H1 (cell line): ENCODE measurements around the gene CDKN3. TPM values are rescaled to one million over a fixed set of nuclear protein-coding genes. Genes with fewer than 3 reads are reported as not detected.

ENCODE experiments used
- CTCF ChIA-PET: fragments of 300-600 bp; sonication (Branson Sonifier 250); formaldehyde crosslinking; loops from one replicate; lab custom pipeline; 2021; ENCODE audit not compliant: partially characterized antibody; lab: Charles Lee
- POLR2A ChIA-PET: fragments of 300-600 bp; sonication (Branson Sonifier 250); formaldehyde crosslinking; loops from one replicate; lab custom pipeline; 2021; ENCODE audit warnings: inconsistent platforms; ENCODE audit not compliant: partially characterized antibody; lab: Charles Lee
- DNase-seq, 2 experiments: peaks; one replicate each; pipeline versions ENCODE4 v3.0.0 to v3.0.0-alpha.2; 2010 to 2022; ENCODE audit warnings: low spot score in 2 of 2, low read depth in 1 of 2, mixed read lengths in 1 of 2
- FAIRE-seq: peaks from 2 replicates; lab custom pipeline; 2011; peaks lifted over from hg19 to GRCh38; lab: Jason Lieb, UNC
- H2AFZ ChIP-seq: 2 replicates; pipeline ENCODE4 v1.8.1; 2012; ENCODE audit warnings: low read length, inconsistent platforms
- H2AK5ac ChIP-seq: 2 replicates; pipeline ENCODE4 v1.6.1; 2013; ENCODE audit warnings: low read depth, low read length
- H2BK120ac ChIP-seq: replicated peaks from 2 replicates; pipeline ENCODE3; 2013; ENCODE audit warnings: low read depth, low read length, inconsistent platforms
- H2BK12ac ChIP-seq: 2 replicates; pipeline ENCODE4 v1.6.1; 2013; ENCODE audit warnings: low read depth, low read length
- H2BK15ac ChIP-seq: 2 replicates; pipeline ENCODE4 v1.6.1; 2013; ENCODE audit warnings: low read length
- H2BK20ac ChIP-seq: 2 replicates; pipeline ENCODE4 v1.6.1; 2013; ENCODE audit warnings: low read length
- H2BK5ac ChIP-seq: 2 replicates; pipeline ENCODE4 v1.6.1; 2013; ENCODE audit warnings: low read depth, low read length
- H3K14ac ChIP-seq: 2 replicates; pipeline ENCODE4 v1.6.1; 2013; ENCODE audit warnings: inconsistent platforms; ENCODE audit not compliant: insufficient read length
- H3K18ac ChIP-seq: 2 replicates; pipeline ENCODE4 v1.6.1; 2013; ENCODE audit warnings: low read length; ENCODE audit errors: extremely low read depth
- H3K23ac ChIP-seq: 2 replicates; pipeline ENCODE4 v1.6.1; 2013; ENCODE audit warnings: inconsistent platforms; ENCODE audit not compliant: insufficient read length
- H3K23me2 ChIP-seq: 2 replicates; pipeline ENCODE4 v1.6.1; 2013; ENCODE audit warnings: low read depth, low read length
- H3K27ac ChIP-seq: 2 replicates; pipeline ENCODE4 v1.6.1; 2011; ENCODE audit warnings: low read depth, low read length, inconsistent platforms
- H3K27me3 ChIP-seq, 4 experiments: replicated peaks in 1 of 4; 1 replicate in 1 of 4; 2 replicates in 3 of 4; pipeline versions ENCODE4 v1.6.1 to v1.8.1; 2011 to 2013; ENCODE audit warnings: low read length in 3 of 4, mild to moderate bottlenecking in 3 of 4, inconsistent platforms in 2 of 4, mixed read lengths in 2 of 4, moderate library complexity in 1 of 4; ENCODE audit not compliant: control insufficient read depth in 3 of 4, insufficient read depth in 3 of 4; ENCODE audit errors: extremely low read depth in 1 of 4
- H3K36me3 ChIP-seq, 4 experiments: 2 replicates each; pipeline versions ENCODE4 v1.6.1 to v1.8.1; 2011 to 2013; ENCODE audit warnings: mild to moderate bottlenecking in 4 of 4, low read length in 3 of 4, moderate library complexity in 2 of 4, control low read depth in 1 of 4, inconsistent platforms in 1 of 4; ENCODE audit not compliant: insufficient read depth in 4 of 4, control insufficient read depth in 2 of 4
- H3K4ac ChIP-seq: replicated peaks from 2 replicates; pipeline ENCODE3; 2013; ENCODE audit warnings: low read length, low read depth, mixed read lengths, inconsistent platforms; ENCODE audit not compliant: insufficient read length
- H3K4me1 ChIP-seq, 4 experiments: replicated peaks in 1 of 4; 1 replicate in 1 of 4; 2 replicates in 3 of 4; pipeline versions ENCODE4 v1.6.1 to v1.8.1; 2011 to 2013; ENCODE audit warnings: low read length in 3 of 4, inconsistent platforms in 2 of 4, mixed read lengths in 1 of 4; ENCODE audit not compliant: insufficient read depth in 4 of 4, control insufficient read depth in 3 of 4
- H3K4me2 ChIP-seq, 2 experiments: 2 replicates each; pipeline versions ENCODE4 v1.6.1 to v1.8.1; 2011 to 2013; ENCODE audit warnings: low read depth in 2 of 2, low read length in 2 of 2, control low read depth in 1 of 2, inconsistent platforms in 1 of 2, mild to moderate bottlenecking in 1 of 2; ENCODE audit not compliant: insufficient read depth in 1 of 2
- H3K4me3 ChIP-seq, 4 experiments: fragments of 200-600, 300-600 bp in 1 of 4; sonication (generic), shearing (Covaris generic), sonication (Bioruptor Twin) in 1 of 4; 2 replicates each; pipeline versions ENCODE4 v1.5.1 to v1.8.1; 2011 to 2016; ENCODE audit warnings: low read length in 4 of 4, low read depth in 3 of 4, control low read depth in 2 of 4, inconsistent platforms in 2 of 4, mild to moderate bottlenecking in 2 of 4, mixed read lengths in 1 of 4, moderate library complexity in 1 of 4; ENCODE audit not compliant: insufficient read depth in 2 of 4; ENCODE audit errors: extremely low read depth in 1 of 4
- H3K56ac ChIP-seq: replicated peaks from 2 replicates; pipeline ENCODE3; 2013; ENCODE audit warnings: low read depth, mild to moderate bottlenecking, mixed read lengths, low read length, inconsistent platforms; ENCODE audit not compliant: insufficient read length
- H3K79me1 ChIP-seq: 2 replicates; pipeline ENCODE4 v1.6.1; 2013; ENCODE audit warnings: low read depth, low read length, control low read depth
- H3K79me2 ChIP-seq, 2 experiments: 2 replicates each; pipeline versions ENCODE4 v1.6.1 to v1.8.1; 2012 to 2013; ENCODE audit warnings: low read length in 2 of 2, mild to moderate bottlenecking in 2 of 2, inconsistent platforms in 1 of 2; ENCODE audit not compliant: insufficient read depth in 2 of 2, control insufficient read depth in 1 of 2
- H3K9ac ChIP-seq, 4 experiments: replicated peaks in 1 of 4; 1 replicate in 1 of 4; 2 replicates in 3 of 4; pipeline versions ENCODE4 v1.6.1 to v1.8.1; 2011 to 2013; ENCODE audit warnings: low read depth in 3 of 4, low read length in 3 of 4, control low read depth in 2 of 4, mild to moderate bottlenecking in 2 of 4, moderate library complexity in 2 of 4, inconsistent platforms in 1 of 4; ENCODE audit errors: extremely low read depth in 1 of 4
- H3K9me3 ChIP-seq, 2 experiments: 2 replicates each; pipeline versions ENCODE4 v1.6.1 to v1.8.1; 2012 to 2013; ENCODE audit warnings: mild to moderate bottlenecking in 2 of 2, moderate library complexity in 2 of 2, control low read depth in 1 of 2, inconsistent platforms in 1 of 2, low read depth in 1 of 2, low read length in 1 of 2, mixed read lengths in 1 of 2; ENCODE audit not compliant: insufficient read depth in 2 of 2
- H4K20me1 ChIP-seq, 2 experiments: replicated peaks in 1 of 2; 2 replicates each; pipeline versions ENCODE3 to v1.8.1; 2011 to 2013; ENCODE audit warnings: inconsistent platforms in 2 of 2, low read length in 2 of 2, mild to moderate bottlenecking in 1 of 2; ENCODE audit not compliant: insufficient read depth in 2 of 2, control insufficient read depth in 1 of 2
- H4K5ac ChIP-seq: 2 replicates; pipeline ENCODE4 v1.6.1; 2013; ENCODE audit warnings: low read length, low read depth, mixed read lengths, inconsistent platforms; ENCODE audit not compliant: insufficient read length
- H4K8ac ChIP-seq: 2 replicates; pipeline ENCODE4 v1.8.0; 2013; ENCODE audit warnings: mild to moderate bottlenecking, moderate library complexity, low read length, inconsistent platforms; ENCODE audit not compliant: insufficient read depth; ENCODE audit errors: extremely low read depth
- H4K91ac ChIP-seq: replicated peaks from 2 replicates; pipeline ENCODE3; 2013; ENCODE audit warnings: low read length, mixed read lengths, inconsistent platforms; ENCODE audit not compliant: insufficient read length
- ASH2L ChIP-seq: fragments of 200-600, 300-600 bp; sonication (generic); IDR thresholded peaks from one replicate; pipeline ENCODE4 v1.7.1; 2017; ENCODE audit warnings: low read length
- BRCA1 ChIP-seq: IDR thresholded peaks from 2 replicates; pipeline ENCODE4 v1.6.1; 2012; ENCODE audit warnings: low read depth, low read length, improper control_type of control experiment
- CHD1 ChIP-seq: IDR thresholded peaks from 2 replicates; pipeline ENCODE4 v1.6.1; 2012; ENCODE audit warnings: low read depth, low read length, improper control_type of control experiment
- CHD2 ChIP-seq: IDR thresholded peaks from 2 replicates; pipeline ENCODE4 v1.6.1; 2012; ENCODE audit warnings: low read length, improper control_type of control experiment
- CREB1 ChIP-seq: IDR thresholded peaks from 2 replicates; pipeline ENCODE4 v1.6.1; 2012; ENCODE audit warnings: inconsistent platforms
- EP300 ChIP-seq, 2 experiments: IDR thresholded peaks; 1 replicate in 1 of 2; 2 replicates in 1 of 2; pipeline ENCODE4 v1.6.1; 2011 to 2012; ENCODE audit warnings: low read depth in 2 of 2, low read length in 2 of 2, mild to moderate bottlenecking in 2 of 2, borderline replicate concordance in 1 of 2, inconsistent platforms in 1 of 2, moderate library complexity in 1 of 2
- HDAC6 ChIP-seq: IDR thresholded peaks from one replicate; pipeline ENCODE4 v1.7.1; 2012; ENCODE audit warnings: low read depth, mild to moderate bottlenecking, inconsistent platforms, low read length, moderate library complexity
- PHF8 ChIP-seq: fragments of 200-600 bp; sonication (generic); conservative IDR thresholded peaks from 2 replicates; pipeline ENCODE4 v1.7.1; 2012; ENCODE audit warnings: low read depth, mild to moderate bottlenecking, inconsistent platforms, low read length, moderate library complexity
- RAD21 ChIP-seq, 2 experiments: IDR thresholded peaks in 1 of 2; conservative IDR thresholded peaks in 1 of 2; 2 replicates each; pipeline ENCODE4 v1.6.1; 2011; ENCODE audit warnings: low read depth in 2 of 2, low read length in 2 of 2, improper control_type of control experiment in 1 of 2, inconsistent platforms in 1 of 2, mild to moderate bottlenecking in 1 of 2, moderate library complexity in 1 of 2
- RFX5 ChIP-seq: IDR thresholded peaks from 2 replicates; pipeline ENCODE4 v1.6.1; 2011; ENCODE audit warnings: low read depth, low read length, improper control_type of control experiment, borderline replicate concordance
- SP1 ChIP-seq: IDR thresholded peaks from 2 replicates; pipeline ENCODE4 v1.6.1; 2011; ENCODE audit warnings: low read depth, low read length
- SUZ12 ChIP-seq: fragments of 200-600 bp; sonication (generic); IDR thresholded peaks from 2 replicates; pipeline ENCODE4 v1.6.1; 2012; ENCODE audit warnings: mild to moderate bottlenecking, inconsistent platforms, low read length, moderate library complexity, mixed read lengths
- WGBS, 2 experiments: shearing (Covaris generic) in 1 of 2; methylation state at CpG; one replicate each; pipeline versions ENCODE4 v1.1.6 to v1.1.7; 2013 to 2015; ENCODE audit warnings: low lambda C conversion rate in 2 of 2, mixed read lengths in 2 of 2, inconsistent platforms in 1 of 2, low coverage in 1 of 2, missing lambda C conversion rate in 1 of 2; ENCODE audit not compliant: insufficient replicate concordance in 2 of 2, insufficient coverage in 1 of 2, insufficient read length in 1 of 2; ENCODE audit errors: extremely low coverage in 1 of 2, missing lambda C conversion rate in 1 of 2; 5-methylcytosine and 5-hydroxymethylcytosine counted together
- polyA plus RNA-seq, 7 experiments: library from polyadenylated mRNA; depleted of rRNA in 3 of 7; stranded (reverse) in 5 of 7; unstranded in 2 of 7; fragments of >200 nt in 5 of 7; fragments of 200-250 nt in 2 of 7; gene quantifications; 1 replicate in 5 of 7; 2 replicates in 1 of 7; 4 replicates in 1 of 7; pipeline versions ENCODE4 v1.2.1 to v1.2.3, GENCODE V29; 2011 to 2013; ENCODE audit warnings: missing spikeins in 2 of 7, mixed read lengths in 2 of 7
- total RNA-seq: library from RNA; stranded (reverse); fragmentation: NEBNext Ultra II Directional; extraction: Animal tissue kit (Norgen Biotek cat#: 25700); gene quantifications from 2 replicates; pipeline ENCODE4 v1.2.1, GENCODE V29; 2021
- TF ChIP-seq, protein P1 (sequence below): IDR thresholded peaks from 2 replicates; pipeline ENCODE4 v1.6.1; 2012; ENCODE audit warnings: inconsistent platforms

CDKN3 gene
- total and polyA plus RNA-seq, 2 of the 8 experiments (the other 6 are each of a cell fraction or from before 2014, with no cell fraction given) = 43.5 to 48.3 TPM

GRCh38 chr14:54451961-54452360, 55.2 kb downstream of the CDKN3 start:
- CTCF ChIA-PET = interaction anchor here (0.6 to 1.1 kb wide), 3 partner anchors 11 to 322 kb away, joined by 3 to 5 read pairs (median 3); no protein-coding TSS in a partner anchor
- no peak for FAIRE-seq
- no peaks in the 10 kb centered on the region for H3K27me3 ChIP-seq

More at GRCh38 chr14:54451961-54452360, 55.2 kb downstream of the CDKN3 start:
- Histone ChIP-seq H3K14ac (no peak overlapping the region), H3K79me2 (no peaks in the 10 kb centered on the region), H2AFZ (0 out of 2 replicates have a peak overlapping the region, but pooled peaks have one; percentile 7), H4K20me1 (no peaks in the 10 kb centered on the region), H3K4me2 (no peak overlapping the region), H3K18ac (no peak overlapping the region), H3K9ac (no peak overlapping the region), H2BK5ac (no peak overlapping the region), H2BK120ac (no peak overlapping the region), H3K56ac (no peak overlapping the region), H3K4me1 (no peaks in the 10 kb centered on the region), H3K79me1 (no peaks in the 10 kb centered on the region), H3K23me2 (no peaks in the 10 kb centered on the region), H3K4ac (no peak overlapping the region), H4K8ac (no peak overlapping the region), H2BK12ac (no peak overlapping the region), H3K36me3 (no peaks in the 10 kb centered on the region), H4K91ac (no peak overlapping the region), H2BK15ac (no peak overlapping the region), H2BK20ac (no peak overlapping the region), H3K23ac (no peak overlapping the region), H3K4me3 (no peak overlapping the region), H3K27ac (no peak overlapping the region), H3K9me3 (no peaks in the 10 kb centered on the region), H4K5ac (no peak overlapping the region), H2AK5ac (no peak overlapping the region)
- 92% methylated on average over 3 of the region's 3 CpGs; no CpG with 5 or more reads in 1 of the 2 experiments for WGBS, 2 experiments
- no peak for DNase-seq
- no peak for TF ChIP-seq EP300 (IDR thresholded peaks at IDR 0.05; ENCODE audit: borderline replicate concordance in 1 of 2, low read depth in 2 of 2, low read length in 2 of 2)
- no peak for TF ChIP-seq ASH2L
- no peak for TF ChIP-seq CHD1
- TF ChIP-seq CREB1 = no peak
- no peak for TF ChIP-seq SUZ12
- TF ChIP-seq, protein P1, sequence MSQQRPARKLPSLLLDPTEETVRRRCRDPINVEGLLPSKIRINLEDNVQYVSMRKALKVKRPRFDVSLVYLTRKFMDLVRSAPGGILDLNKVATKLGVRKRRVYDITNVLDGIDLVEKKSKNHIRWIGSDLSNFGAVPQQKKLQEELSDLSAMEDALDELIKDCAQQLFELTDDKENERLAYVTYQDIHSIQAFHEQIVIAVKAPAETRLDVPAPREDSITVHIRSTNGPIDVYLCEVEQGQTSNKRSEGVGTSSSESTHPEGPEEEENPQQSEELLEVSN = no peak
- TF ChIP-seq HDAC6 = no peak
- no peak for TF ChIP-seq CHD2
- TF ChIP-seq RFX5 = no peak
- no peak for TF ChIP-seq RAD21 (IDR thresholded peaks at IDR 0.05 in 1 of 2, conservative IDR thresholded peaks at IDR 0.05 in 1 of 2; ENCODE audit: low read depth in 2 of 2, low read length in 2 of 2)
- TF ChIP-seq BRCA1 = no peak
- TF ChIP-seq SP1 = no peak
- TF ChIP-seq PHF8 = no peak
- POLR2A ChIA-PET = interaction anchor here (1.2 kb wide), 1 partner anchor 10 kb away, joined by 4 read pairs; no protein-coding TSS in a partner anchor
